HG03175 (cell line): Measurements from ENCODE around the gene ZBTB22.
"Not testable (repeated sequence)": the region's sequence is repeated elsewhere in the genome, so short reads cannot be mapped to it uniquely, and the experiment has no call there.

Experiments
- ATAC-seq: cut with Tn5 transposase; IDR thresholded peaks from one replicate; pipeline ENCODE4 v1.9.1; 2021; ENCODE audit warnings: mild to moderate bottlenecking, moderate library complexity; ENCODE audit not compliant: unreplicated experiment

Gene ZBTB22

GRCh38 chr6:33304216-33304615, 13.3 kb downstream of the ZBTB22 start:
- no peak for ATAC-seq

DNA sequence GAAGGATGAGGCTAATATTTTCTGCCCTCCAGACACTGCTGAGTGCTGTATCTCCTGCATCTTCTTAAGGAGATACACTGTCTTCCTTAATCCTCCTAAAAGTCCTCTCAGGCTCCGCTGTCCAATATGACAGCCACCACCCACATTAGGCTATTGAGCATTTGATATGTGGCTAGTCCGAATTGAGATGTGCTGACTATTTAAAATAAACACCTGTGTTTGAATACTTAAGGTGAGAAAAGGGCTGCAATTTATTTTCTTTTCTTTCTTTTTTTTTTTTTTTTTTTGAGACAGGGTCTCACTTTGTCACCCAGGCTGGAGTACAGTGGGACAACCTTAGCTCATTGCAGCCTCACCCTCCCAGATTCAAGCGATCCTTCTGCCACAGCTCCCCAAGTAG, 15.7 kb downstream of the ZBTB22 start:
- ATAC-seq: no peak

GRCh38 chr6:33299237-33299944, 18.2 kb downstream of the ZBTB22 start:
- peak; percentile 79 for ATAC-seq

GRCh38 chr6:33298773-33299236, 18.7 kb downstream of the ZBTB22 start, which contains the start of gene RGL2:
Gene RGL2 (minus strand): TSS chr6:33298942. CDS start chr6:33298610, 332 bp downstream.
- peak; percentile 28 for ATAC-seq

- no peak for ATAC-seq
Observed at GRCh38 chr6:33297956-33298772, 19.4 kb downstream of the ZBTB22 start.

DNA sequence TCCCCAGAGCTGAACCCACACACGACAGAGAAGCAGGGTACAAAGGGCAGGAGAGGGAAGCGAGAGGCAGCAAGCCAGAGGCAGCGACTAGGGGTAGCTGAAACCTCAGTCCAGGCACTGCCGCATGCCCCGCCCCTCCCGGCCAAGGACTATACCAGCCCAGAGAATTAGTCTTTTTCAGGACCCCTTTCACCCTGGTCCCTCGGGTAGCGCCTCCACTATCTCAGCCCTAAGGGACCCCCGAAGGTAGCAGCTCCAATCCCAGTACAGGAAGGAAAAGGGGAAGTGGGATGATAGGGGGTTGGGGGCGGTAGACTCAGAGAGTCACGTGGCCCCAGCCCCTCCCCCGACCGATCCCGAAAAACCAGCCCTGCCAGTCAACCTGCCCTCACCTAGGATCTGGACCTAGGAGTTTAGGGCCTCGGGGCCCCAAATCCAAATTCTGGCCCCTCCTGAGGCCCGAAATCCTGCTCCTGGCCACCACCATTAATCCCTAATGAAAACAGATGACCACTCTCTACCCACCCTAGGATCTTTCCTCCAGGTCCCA, 20.1 kb downstream of the ZBTB22 start:
- no peak for ATAC-seq

DNA sequence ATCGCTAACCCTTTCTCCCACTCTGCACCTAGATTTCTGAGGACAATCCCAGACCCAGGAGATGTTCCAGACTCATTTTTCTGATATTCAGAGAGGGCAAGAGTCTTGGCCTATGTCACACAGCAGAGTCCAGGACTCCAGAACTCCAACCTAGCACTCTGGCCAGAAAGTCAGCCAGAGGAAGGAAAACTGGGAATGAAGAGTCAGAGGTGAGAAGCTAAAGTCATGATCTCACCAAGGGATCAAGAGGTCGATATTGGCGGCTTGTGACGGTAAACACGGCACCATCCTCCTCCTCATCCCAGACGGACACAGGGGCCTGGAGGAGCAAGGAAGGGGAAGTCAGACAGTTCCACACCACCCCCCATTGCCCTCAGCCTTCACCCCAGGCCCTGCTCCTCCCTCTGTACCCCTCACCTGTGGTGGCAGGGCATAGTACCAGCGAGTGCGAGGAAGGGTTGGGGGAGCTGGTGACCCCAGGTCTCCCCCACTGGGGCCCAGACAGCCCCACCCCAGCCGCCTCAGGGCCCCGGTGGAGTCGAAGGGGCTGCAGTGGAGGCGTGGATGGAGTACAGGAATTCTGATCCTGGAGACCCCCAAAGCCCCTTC, 20.6 kb downstream of the ZBTB22 start:
- no peak for ATAC-seq

GRCh38 chr6:33295621-33296369, 21.7 kb downstream of the ZBTB22 start:
- no peak for ATAC-seq

GRCh38 chr6:33294086-33294823, 23.3 kb downstream of the ZBTB22 start:
- no peak for ATAC-seq

GRCh38 chr6:33292996-33293682, 24.4 kb downstream of the ZBTB22 start:
- ATAC-seq: no peak

GRCh38 chr6:33290459-33290858, 27.1 kb downstream of the ZBTB22 start:
- no peak for ATAC-seq

- peak; percentile 8 for ATAC-seq
Observed at GRCh38 chr6:33289784-33290315, 27.7 kb downstream of the ZBTB22 start.

DNA sequence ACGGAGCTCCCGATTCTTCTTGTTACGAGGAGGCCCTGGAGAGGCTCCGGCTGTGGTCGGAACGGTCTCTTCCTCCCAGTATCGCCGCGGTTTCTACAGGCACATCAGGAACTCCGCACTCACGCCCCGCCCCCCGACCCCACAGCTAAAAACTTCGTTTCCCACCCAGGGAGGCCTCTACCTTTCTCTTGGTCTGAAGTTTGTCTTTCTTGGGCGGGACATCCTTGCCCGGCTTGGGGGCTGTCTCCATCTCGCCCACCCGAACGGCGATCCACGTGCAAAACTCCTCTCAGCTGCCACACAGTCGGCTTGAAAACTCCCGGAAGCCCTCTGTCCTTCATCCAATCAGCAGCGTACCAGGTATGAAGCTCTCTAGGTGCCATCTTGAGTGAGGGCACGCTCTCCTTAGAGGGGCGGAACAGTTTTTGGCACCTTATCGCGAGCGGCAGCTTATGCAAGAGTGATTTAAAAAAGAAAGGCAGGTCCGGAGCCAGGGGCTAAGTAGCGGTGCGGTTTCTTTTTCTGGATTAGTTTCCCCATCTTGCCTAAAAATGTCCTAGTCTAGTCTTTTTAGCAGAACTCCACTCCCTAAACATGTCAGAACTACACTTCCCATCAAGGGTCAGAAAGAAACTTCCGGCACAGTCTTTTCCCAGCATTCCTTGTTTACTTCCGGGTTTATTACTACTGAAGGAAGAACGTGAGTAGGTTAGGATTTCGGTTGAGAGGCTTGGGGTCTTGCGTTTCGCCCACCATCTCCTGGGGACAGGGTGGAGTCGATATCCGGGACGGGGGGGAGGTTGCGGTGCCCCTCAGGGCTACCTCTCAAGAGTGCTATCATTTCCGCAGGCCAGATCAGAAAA, 28.4 kb downstream of the ZBTB22 start, which contains the start of the genes PFDN6 and WDR46:
TSS of gene PFDN6 (plus strand) at position 681 of the 863 bp plus-strand sequence. CDS start 256 bp downstream, outside the sequence.
TSS of gene WDR46 (minus strand) at position 319 of the 863 bp plus-strand sequence. CDS start at position 250, 69 bp downstream.
- peak; percentile 88 for ATAC-seq

DNA sequence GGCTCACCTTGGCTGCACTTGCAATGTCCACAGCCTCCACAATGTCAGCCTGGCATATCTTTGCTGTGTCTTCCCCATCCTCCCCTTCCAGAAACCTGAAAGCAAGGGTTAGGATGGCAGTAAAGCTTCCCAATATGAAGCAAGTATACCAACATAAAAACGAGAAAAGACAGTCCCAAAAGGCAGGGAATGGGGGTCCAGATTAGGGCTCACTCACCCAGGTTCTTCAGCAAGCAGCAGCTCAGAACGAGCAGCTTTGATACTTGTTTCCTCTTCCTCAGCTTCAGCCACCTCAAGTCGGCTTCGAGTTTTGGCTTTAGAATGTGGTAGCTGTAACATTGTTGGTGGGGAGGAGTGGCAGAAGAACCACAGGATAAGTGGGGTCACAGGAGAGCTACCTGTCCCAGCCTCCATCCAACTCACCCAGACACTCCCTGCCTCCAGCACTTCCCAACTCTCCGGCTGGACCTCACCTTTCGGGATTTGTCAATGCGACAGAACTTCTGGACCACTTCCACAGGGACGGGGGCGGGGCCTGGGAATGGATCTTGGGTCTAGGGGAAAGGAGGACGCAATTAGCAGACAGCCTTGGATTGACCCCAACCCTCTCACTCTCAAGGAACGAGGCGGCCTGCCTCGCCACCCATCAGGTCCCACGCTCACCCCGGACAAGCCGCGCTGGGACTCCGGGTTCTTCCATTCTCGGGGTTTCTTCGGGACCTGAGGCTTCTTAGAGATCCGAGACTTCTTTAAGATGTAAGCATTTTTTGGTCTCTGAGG, 29.2 kb downstream of the ZBTB22 start:
- no peak for ATAC-seq

DNA sequence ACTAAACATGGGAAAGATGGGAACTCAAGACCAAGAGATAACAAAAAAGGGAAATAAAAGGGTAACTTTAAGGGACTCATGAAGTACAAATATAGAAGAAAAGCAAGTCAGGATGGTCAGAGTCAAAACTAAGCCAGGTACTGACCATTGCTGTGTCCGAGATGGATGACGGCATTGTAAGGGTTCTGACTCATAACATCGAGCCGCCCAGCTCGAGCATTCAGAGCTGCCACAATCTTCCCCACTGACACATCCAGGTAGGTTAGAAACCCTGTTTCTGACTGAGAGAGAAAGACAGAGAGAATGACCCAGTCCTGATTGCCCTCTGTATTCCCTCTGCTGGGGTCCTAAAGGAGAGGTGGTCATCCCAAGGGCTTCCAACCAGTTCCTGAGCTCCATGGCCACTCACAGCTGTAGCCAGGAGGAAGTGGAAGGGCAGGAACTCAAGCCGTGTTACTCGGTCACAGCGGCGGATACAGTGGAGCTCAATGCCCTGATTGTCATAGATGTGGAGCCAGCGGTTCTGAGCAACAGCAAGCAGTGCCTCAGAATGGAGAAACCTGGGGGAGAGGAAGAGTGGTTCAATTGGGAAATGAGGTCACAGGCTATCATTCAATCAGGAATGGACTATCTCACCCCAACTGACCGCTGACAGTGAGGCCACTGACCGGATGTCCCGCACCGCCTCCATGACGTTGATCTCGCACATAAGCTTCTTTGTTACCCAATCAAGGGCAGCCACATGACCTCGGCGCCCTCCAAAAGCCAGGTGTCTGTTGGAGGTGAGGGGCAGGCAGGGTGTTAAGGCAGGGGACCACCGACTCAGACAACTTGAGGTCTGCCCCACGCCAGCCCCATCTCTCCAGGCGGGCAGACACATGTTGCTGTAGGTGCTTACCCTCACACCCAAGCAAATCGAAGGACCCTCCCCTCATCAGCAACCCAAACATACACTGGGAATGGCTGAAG, 30.3 kb downstream of the ZBTB22 start:
- no peak for ATAC-seq

DNA sequence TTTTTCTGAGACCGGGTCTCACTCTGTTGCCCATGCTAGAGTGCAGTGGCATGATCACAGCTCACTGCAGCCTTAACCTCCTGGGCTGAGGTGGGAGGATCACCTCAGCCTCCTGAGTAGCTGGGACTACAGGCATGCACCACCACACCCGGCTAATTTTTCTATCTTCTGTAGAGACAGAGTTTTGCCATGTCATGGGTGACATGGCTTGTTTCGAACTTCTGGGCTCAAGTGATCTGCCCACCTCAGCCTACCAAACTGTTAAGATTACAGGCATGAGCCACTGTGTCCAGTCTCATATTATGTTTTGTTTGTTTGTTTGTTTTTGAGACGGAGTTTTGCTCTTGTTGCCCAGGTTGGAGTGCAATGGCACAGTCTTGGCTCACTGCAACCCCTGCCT, 32.3 kb downstream of the ZBTB22 start:
- ATAC-seq: not testable (repeated sequence)
